GM19238 (cell line): ENCODE measurements around the gene ABR.

ENCODE experiments used
- DNase-seq: peaks from one replicate; pipeline ENCODE4 v3.0.0; 2011; ENCODE audit warnings: low spot score; ENCODE audit not compliant: insufficient read length

The ABR gene

GRCh38 chr17:1034652-1035210 lies 145.1 kb downstream of the ABR start:
- DNase-seq = no peak

GRCh38 chr17:1033503-1033902 lies 146.3 kb downstream of the ABR start:
- no peak for DNase-seq

GRCh38 chr17:1032391-1032790 lies 147.4 kb downstream of the ABR start:
- DNase-seq = no peak

GRCh38 chr17:1031711-1032110 lies 148.1 kb downstream of the ABR start:
- no peak for DNase-seq

GRCh38 chr17:1030684-1031532 lies 148.9 kb downstream of the ABR start:
- no peak for DNase-seq

GRCh38 chr17:1029922-1030644 lies 149.7 kb downstream of the ABR start:
- no peak for DNase-seq

- no peak for DNase-seq
Observed at GRCh38 chr17:1029196-1029921, 150.4 kb downstream of the ABR start.

GRCh38 chr17:1027044-1027443 lies 152.7 kb downstream of the ABR start:
- DNase-seq = no peak

GRCh38 chr17:1026599-1026975 lies 153.2 kb downstream of the ABR start:
- no peak for DNase-seq

- no peak for DNase-seq
Observed at GRCh38 chr17:1025733-1026598, 153.8 kb downstream of the ABR start.

GRCh38 chr17:1024076-1024475 lies 155.7 kb downstream of the ABR start:
- DNase-seq = no peak

- DNase-seq = no peak
Observed at GRCh38 chr17:1022278-1023024, 157.3 kb downstream of the ABR start.

GRCh38 chr17:1021147-1021546 lies 158.6 kb downstream of the ABR start:
- no peak for DNase-seq

- DNase-seq = no peak
Observed at GRCh38 chr17:1019451-1019850, 160.3 kb downstream of the ABR start.

- no peak for DNase-seq
Observed at GRCh38 chr17:1018547-1018946, 161.2 kb downstream of the ABR start.

GRCh38 chr17:1013729-1014090 lies 166.1 kb downstream of the ABR start:
- no peak for DNase-seq

- no peak for DNase-seq
Observed at GRCh38 chr17:1012823-1013728, 166.7 kb downstream of the ABR start.

GRCh38 chr17:1011760-1012735 lies 167.7 kb downstream of the ABR start:
- no peak for DNase-seq
